ENCODE results near the gene ZBTB42. TPM values are rescaled to one million over a fixed set of nuclear protein-coding genes. Genes with fewer than 3 reads are reported as not detected.

Gene ZBTB42
- total and polyA plus RNA-seq, 4 donors, result 1.5 to 9.4 (median 4.9) TPM

DNA sequence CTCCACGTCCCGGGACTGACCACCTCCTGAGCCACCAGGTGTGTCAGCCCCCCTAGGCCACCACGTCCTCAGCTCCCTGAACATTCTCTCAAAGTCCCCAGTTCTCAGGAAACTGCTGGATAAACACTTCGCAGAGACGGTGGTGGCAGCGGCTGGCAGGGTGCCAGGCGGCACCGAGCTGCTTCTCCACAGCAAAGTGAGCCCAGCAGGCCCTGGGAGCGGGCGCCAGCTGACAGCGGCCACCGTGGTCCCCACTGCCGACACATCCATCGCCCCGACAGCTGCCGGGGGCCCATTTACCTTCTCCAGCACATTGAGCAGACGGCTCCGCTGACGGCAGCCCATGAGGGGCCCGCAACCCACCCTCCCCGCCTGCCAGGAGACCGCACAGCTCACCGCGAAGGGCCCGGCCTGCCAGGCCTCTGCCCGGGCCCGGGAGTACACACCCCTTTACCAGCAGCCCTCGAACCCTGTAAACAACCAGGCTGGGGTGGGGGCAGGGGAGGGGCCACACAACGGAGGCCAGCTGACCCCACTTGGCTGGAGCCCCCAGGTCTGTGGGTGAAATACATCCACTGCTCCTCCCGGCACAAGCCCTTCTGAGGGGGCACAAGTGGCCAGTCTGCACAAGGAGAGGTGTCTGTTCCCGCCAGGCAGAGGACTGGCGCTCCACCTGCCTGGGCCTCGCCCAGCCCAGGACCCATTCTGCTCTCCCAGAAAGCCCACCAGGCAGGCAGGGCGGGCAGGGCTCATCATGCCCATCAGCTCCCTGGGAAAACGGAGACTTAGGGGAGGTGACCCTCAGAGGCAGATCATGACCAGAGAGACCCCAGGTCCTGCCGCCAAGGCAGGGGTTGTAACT is 15.8 kb upstream of the ZBTB42 start:
- H3K27ac ChIP-seq (ENCODE audit: low read depth in 1 of 2, low read length in 2 of 2), result no peak overlapping the region
- TF ChIP-seq, protein P1, sequence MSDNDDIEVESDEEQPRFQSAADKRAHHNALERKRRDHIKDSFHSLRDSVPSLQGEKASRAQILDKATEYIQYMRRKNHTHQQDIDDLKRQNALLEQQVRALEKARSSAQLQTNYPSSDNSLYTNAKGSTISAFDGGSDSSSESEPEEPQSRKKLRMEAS (IDR thresholded peaks at IDR 0.05), result no peak
- TF ChIP-seq YY1 (IDR thresholded peaks at IDR 0.05) (no peak), EGR1 (IDR thresholded peaks at IDR 0.05; ENCODE audit: low read depth in 2 of 2) (no peak), RXRA (IDR thresholded peaks at IDR 0.05) (no peak), HNF4G (IDR thresholded peaks at IDR 0.05) (no peak), HNF4A (conservative IDR thresholded peaks at IDR 0.05) (no peak), JUND (IDR thresholded peaks at IDR 0.05) (no peak), TAF1 (conservative IDR thresholded peaks at IDR 0.05) (no peak), RAD21 (IDR thresholded peaks at IDR 0.05) (no peak), FOXA1 (IDR thresholded peaks at IDR 0.05) (no peak), SP1 (IDR thresholded peaks at IDR 0.05) (no peak), FOXA2 (IDR thresholded peaks at IDR 0.05) (no peak), NR2F2 (IDR thresholded peaks at IDR 0.05) (no peak), GABPA (IDR thresholded peaks at IDR 0.05 in 1 of 2, conservative IDR thresholded peaks at IDR 0.05 in 1 of 2) (no peak)
- TF ChIP-seq, protein P2, sequence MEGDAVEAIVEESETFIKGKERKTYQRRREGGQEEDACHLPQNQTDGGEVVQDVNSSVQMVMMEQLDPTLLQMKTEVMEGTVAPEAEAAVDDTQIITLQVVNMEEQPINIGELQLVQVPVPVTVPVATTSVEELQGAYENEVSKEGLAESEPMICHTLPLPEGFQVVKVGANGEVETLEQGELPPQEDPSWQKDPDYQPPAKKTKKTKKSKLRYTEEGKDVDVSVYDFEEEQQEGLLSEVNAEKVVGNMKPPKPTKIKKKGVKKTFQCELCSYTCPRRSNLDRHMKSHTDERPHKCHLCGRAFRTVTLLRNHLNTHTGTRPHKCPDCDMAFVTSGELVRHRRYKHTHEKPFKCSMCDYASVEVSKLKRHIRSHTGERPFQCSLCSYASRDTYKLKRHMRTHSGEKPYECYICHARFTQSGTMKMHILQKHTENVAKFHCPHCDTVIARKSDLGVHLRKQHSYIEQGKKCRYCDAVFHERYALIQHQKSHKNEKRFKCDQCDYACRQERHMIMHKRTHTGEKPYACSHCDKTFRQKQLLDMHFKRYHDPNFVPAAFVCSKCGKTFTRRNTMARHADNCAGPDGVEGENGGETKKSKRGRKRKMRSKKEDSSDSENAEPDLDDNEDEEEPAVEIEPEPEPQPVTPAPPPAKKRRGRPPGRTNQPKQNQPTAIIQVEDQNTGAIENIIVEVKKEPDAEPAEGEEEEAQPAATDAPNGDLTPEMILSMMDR (IDR thresholded peaks at IDR 0.05; ENCODE audit: low read depth, low read length, missing input control), result no peak
- TF ChIP-seq, protein P3, sequence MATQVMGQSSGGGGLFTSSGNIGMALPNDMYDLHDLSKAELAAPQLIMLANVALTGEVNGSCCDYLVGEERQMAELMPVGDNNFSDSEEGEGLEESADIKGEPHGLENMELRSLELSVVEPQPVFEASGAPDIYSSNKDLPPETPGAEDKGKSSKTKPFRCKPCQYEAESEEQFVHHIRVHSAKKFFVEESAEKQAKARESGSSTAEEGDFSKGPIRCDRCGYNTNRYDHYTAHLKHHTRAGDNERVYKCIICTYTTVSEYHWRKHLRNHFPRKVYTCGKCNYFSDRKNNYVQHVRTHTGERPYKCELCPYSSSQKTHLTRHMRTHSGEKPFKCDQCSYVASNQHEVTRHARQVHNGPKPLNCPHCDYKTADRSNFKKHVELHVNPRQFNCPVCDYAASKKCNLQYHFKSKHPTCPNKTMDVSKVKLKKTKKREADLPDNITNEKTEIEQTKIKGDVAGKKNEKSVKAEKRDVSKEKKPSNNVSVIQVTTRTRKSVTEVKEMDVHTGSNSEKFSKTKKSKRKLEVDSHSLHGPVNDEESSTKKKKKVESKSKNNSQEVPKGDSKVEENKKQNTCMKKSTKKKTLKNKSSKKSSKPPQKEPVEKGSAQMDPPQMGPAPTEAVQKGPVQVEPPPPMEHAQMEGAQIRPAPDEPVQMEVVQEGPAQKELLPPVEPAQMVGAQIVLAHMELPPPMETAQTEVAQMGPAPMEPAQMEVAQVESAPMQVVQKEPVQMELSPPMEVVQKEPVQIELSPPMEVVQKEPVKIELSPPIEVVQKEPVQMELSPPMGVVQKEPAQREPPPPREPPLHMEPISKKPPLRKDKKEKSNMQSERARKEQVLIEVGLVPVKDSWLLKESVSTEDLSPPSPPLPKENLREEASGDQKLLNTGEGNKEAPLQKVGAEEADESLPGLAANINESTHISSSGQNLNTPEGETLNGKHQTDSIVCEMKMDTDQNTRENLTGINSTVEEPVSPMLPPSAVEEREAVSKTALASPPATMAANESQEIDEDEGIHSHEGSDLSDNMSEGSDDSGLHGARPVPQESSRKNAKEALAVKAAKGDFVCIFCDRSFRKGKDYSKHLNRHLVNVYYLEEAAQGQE (IDR thresholded peaks at IDR 0.05), result no peak
- TF ChIP-seq, protein P4, sequence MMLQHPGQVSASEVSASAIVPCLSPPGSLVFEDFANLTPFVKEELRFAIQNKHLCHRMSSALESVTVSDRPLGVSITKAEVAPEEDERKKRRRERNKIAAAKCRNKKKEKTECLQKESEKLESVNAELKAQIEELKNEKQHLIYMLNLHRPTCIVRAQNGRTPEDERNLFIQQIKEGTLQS (IDR thresholded peaks at IDR 0.05), result no peak
- H3K27me3 ChIP-seq (ENCODE audit: control insufficient read depth in 4 of 4, insufficient read depth in 4 of 4, low read length in 3 of 4), result no peaks in the 10 kb centered on the region
- peaks cover 0 to 12% (median 4%) of the 10 kb centered on the region in 4 donors for H3K36me3 ChIP-seq (ENCODE audit: control insufficient read depth in 4 of 4, insufficient read depth in 3 of 4, low read depth in 1 of 4, low read length in 3 of 4)
- H3K4me3 ChIP-seq (ENCODE audit: low read depth in 1 of 3, low read length in 3 of 3), result no peak overlapping the region
- no peaks in the 10 kb centered on the region for H3K9me3 ChIP-seq (ENCODE audit: control insufficient read depth in 4 of 4, low read length in 3 of 4)
- WGBS, result 77% methylated on average over 36 of the region's 36 CpGs
- H3K4me1 ChIP-seq (ENCODE audit: control insufficient read depth in 4 of 4, insufficient read depth in 4 of 4, low read length in 3 of 4), result peaks cover 28 to 48% (median 38%) of the 10 kb centered on the region in 4 donors
- no peak for DNase-seq (ENCODE audit: low spot score)
- no peak overlapping the region for H3K9ac ChIP-seq (ENCODE audit: low read depth in 1 of 2, low read length in 2 of 2)

DNA sequence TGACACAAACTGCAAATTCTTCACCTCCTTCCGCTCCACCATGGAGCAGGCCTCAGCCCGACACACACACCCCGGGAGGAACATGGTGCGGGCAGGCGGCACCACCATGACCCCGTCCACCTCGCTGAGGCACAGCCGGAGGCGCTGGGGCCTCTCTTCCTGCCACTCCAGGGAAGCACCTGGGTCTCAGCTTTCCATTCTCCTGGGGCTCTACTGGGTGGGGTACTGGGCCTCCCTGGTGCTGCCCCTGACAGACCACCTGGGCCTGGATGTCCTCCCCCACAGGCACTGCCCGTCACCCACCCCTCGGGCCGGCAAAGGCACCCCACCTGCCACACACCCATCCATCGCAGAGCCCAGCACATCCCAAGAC is 15.2 kb upstream of the ZBTB42 start:
- peaks cover 0 to 11% (median 4%) of the 10 kb centered on the region in 4 donors for H3K36me3 ChIP-seq (ENCODE audit: control insufficient read depth in 4 of 4, insufficient read depth in 3 of 4, low read depth in 1 of 4, low read length in 3 of 4)

More for the DNA sequence above, 15.2 kb upstream of the ZBTB42 start:
- no peaks in the 10 kb centered on the region for H3K9me3 ChIP-seq (ENCODE audit: control insufficient read depth in 4 of 4, low read length in 3 of 4)
- no peak overlapping the region for H3K27ac ChIP-seq (ENCODE audit: low read depth in 1 of 2, low read length in 2 of 2)
- no peak overlapping the region for H3K9ac ChIP-seq (ENCODE audit: low read depth in 1 of 2, low read length in 2 of 2)
- no peak for DNase-seq (ENCODE audit: low spot score)
- WGBS, result 93% methylated on average over 13 of the region's 13 CpGs
- H3K4me3 ChIP-seq (ENCODE audit: low read depth in 1 of 3, low read length in 3 of 3), result no peak overlapping the region
- TF ChIP-seq GABPA (IDR thresholded peaks at IDR 0.05 in 1 of 2, conservative IDR thresholded peaks at IDR 0.05 in 1 of 2) (no peak), HNF4G (IDR thresholded peaks at IDR 0.05) (no peak), HNF4A (conservative IDR thresholded peaks at IDR 0.05) (no peak), RXRA (IDR thresholded peaks at IDR 0.05) (no peak)
- TF ChIP-seq, protein P4 (IDR thresholded peaks at IDR 0.05), result no peak
- TF ChIP-seq, protein P5, sequence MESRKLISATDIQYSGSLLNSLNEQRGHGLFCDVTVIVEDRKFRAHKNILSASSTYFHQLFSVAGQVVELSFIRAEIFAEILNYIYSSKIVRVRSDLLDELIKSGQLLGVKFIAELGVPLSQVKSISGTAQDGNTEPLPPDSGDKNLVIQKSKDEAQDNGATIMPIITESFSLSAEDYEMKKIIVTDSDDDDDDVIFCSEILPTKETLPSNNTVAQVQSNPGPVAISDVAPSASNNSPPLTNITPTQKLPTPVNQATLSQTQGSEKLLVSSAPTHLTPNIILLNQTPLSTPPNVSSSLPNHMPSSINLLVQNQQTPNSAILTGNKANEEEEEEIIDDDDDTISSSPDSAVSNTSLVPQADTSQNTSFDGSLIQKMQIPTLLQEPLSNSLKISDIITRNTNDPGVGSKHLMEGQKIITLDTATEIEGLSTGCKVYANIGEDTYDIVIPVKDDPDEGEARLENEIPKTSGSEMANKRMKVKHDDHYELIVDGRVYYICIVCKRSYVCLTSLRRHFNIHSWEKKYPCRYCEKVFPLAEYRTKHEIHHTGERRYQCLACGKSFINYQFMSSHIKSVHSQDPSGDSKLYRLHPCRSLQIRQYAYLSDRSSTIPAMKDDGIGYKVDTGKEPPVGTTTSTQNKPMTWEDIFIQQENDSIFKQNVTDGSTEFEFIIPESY (IDR thresholded peaks at IDR 0.05), result no peak
- H3K4me1 ChIP-seq (ENCODE audit: control insufficient read depth in 4 of 4, insufficient read depth in 4 of 4, low read length in 3 of 4), result peaks cover 33 to 54% (median 43%) of the 10 kb centered on the region in 4 donors
- H3K27me3 ChIP-seq (ENCODE audit: control insufficient read depth in 4 of 4, insufficient read depth in 4 of 4, low read length in 3 of 4), result no peaks in the 10 kb centered on the region

Data from liver (tissue), 9 donors.